Right atrium auricular region (tissue), 2 donors: ENCODE measurements around the gene COL4A2. TPM values are rescaled to one million over a fixed set of nuclear protein-coding genes. Genes with fewer than 3 reads are reported as not detected.
A peak's percentile ranks its signal among the peaks of the same experiment; 100 is the strongest.
"Not testable (repeated sequence)": the region's sequence is repeated elsewhere in the genome, so short reads cannot be mapped to it uniquely, and the experiment has no call there.

Experiments
- DNase-seq: peaks from one replicate; pipeline ENCODE4 v3.0.0-alpha.2; 2019; ENCODE audit warnings: low spot score
- H3K27ac ChIP-seq, 2 donors: fragments of 200-600 bp; sonication (generic); 1 replicate in 1 of 2; 2 replicates in 1 of 2; pipeline ENCODE4 v1.5.1; 2016 to 2019
- H3K27me3 ChIP-seq, 2 donors: fragments of 200-600 bp; sonication (generic); one replicate each; pipeline versions ENCODE4 v1.5.1 to v1.6.0; 2017 to 2019
- H3K36me3 ChIP-seq: fragments of 200-600 bp; sonication (generic); one replicate; pipeline ENCODE4 v1.5.1; 2016
- H3K4me1 ChIP-seq, 2 donors: fragments of 200-600 bp; sonication (generic); one replicate each; pipeline versions ENCODE4 v1.5.1 to v1.6.0; 2017 to 2019
- H3K4me3 ChIP-seq, 2 donors: fragments of 200-600 bp; sonication (generic); 1 replicate in 1 of 2; 2 replicates in 1 of 2; pipeline ENCODE4 v1.5.1; 2017 to 2019; ENCODE audit warnings: mild to moderate bottlenecking in 1 of 2, moderate library complexity in 1 of 2
- H3K9me3 ChIP-seq, 2 donors: fragments of 200-600 bp; sonication (generic); one replicate each; pipeline ENCODE4 v1.5.1; 2019
- CTCF ChIP-seq, 2 donors: fragments of 200-600 bp; sonication (generic); IDR thresholded peaks; one replicate each; pipeline ENCODE4 v1.5.1; 2019; ENCODE audit warnings: antibody characterized with exemption in 2 of 2
- total RNA-seq, 2 donors: library from RNA; depleted of rRNA; stranded (reverse); fragments of >200 nt; gene quantifications; one replicate each; pipeline ENCODE4 v1.1.0, GENCODE V29; 2016

Gene COL4A2
- total RNA-seq, 2 donors from 2014 or later = 141 to 153 TPM

GRCh38 chr13:110528371-110528770 lies 221.3 kb downstream of the COL4A2 start:
- no peak for TF ChIP-seq CTCF (IDR thresholded peaks at IDR 0.05)
- peaks cover 0 to 50% of the 10 kb centered on the region in 2 donors for H3K4me1 ChIP-seq
- no peak overlapping the region for H3K4me3 ChIP-seq
- H3K27me3 ChIP-seq = no peaks in the 10 kb centered on the region
- H3K27ac ChIP-seq = peak overlapping the region; percentile 91 to 93
- no peak for DNase-seq
- no peaks in the 10 kb centered on the region for H3K36me3 ChIP-seq
- H3K9me3 ChIP-seq = no peaks in the 10 kb centered on the region

GRCh38 chr13:110528911-110529310 lies 221.8 kb downstream of the COL4A2 start:
- no peak for TF ChIP-seq CTCF (IDR thresholded peaks at IDR 0.05)
- H3K27me3 ChIP-seq = no peaks in the 10 kb centered on the region
- H3K36me3 ChIP-seq = no peaks in the 10 kb centered on the region
- H3K4me3 ChIP-seq = no peak overlapping the region
- H3K9me3 ChIP-seq = no peaks in the 10 kb centered on the region
- H3K4me1 ChIP-seq = peaks cover 0 to 45% of the 10 kb centered on the region in 2 donors
- no peak for DNase-seq
- H3K27ac ChIP-seq = peak overlapping the region; percentile 91 to 93

- H3K4me3 ChIP-seq = no peak overlapping the region
- peaks cover 0 to 37% of the 10 kb centered on the region in 2 donors for H3K4me1 ChIP-seq
- no peaks in the 10 kb centered on the region for H3K36me3 ChIP-seq
- H3K27me3 ChIP-seq = no peaks in the 10 kb centered on the region
- TF ChIP-seq CTCF (IDR thresholded peaks at IDR 0.05) = no peak
- no peaks in the 10 kb centered on the region for H3K9me3 ChIP-seq
- no peak for DNase-seq
- peak overlapping the region; percentile 91 to 93 for H3K27ac ChIP-seq
Measured at GRCh38 chr13:110529522-110530311, 222.6 kb downstream of the COL4A2 start.

GRCh38 chr13:110531100-110531499 lies 224.0 kb downstream of the COL4A2 start:
- Histone ChIP-seq H3K27me3 (no peaks in the 10 kb centered on the region), H3K27ac (no peak overlapping the region), H3K36me3 (no peaks in the 10 kb centered on the region), H3K9me3 (no peaks in the 10 kb centered on the region), H3K4me3 (no peak overlapping the region), H3K4me1 (peaks cover 0 to 27% of the 10 kb centered on the region in 2 donors)
- TF ChIP-seq CTCF (IDR thresholded peaks at IDR 0.05) = no peak
- no peak for DNase-seq

GRCh38 chr13:110531671-110532083 lies 224.6 kb downstream of the COL4A2 start:
- H3K4me1 ChIP-seq = peaks cover 0 to 21% of the 10 kb centered on the region in 2 donors
- DNase-seq = no peak

GRCh38 chr13:110532258-110532657 lies 225.2 kb downstream of the COL4A2 start:
- Histone ChIP-seq H3K27ac (peak overlapping the region in 1 of 2 donors; percentile 42), H3K4me1 (peaks cover 0 to 15% of the 10 kb centered on the region in 2 donors)
- H3K4me3 ChIP-seq, H3K36me3 ChIP-seq, DNase-seq, H3K9me3 ChIP-seq, H3K27me3 ChIP-seq: not testable (repeated sequence)

More at GRCh38 chr13:110531671-110532083, 224.6 kb downstream of the COL4A2 start:
- H3K9me3 ChIP-seq = no peaks in the 10 kb centered on the region
- no peaks in the 10 kb centered on the region for H3K36me3 ChIP-seq
- H3K27ac ChIP-seq = peak overlapping the region in 1 of 2 donors; percentile 42
- no peak overlapping the region for H3K4me3 ChIP-seq
- no peaks in the 10 kb centered on the region for H3K27me3 ChIP-seq
- TF ChIP-seq CTCF (IDR thresholded peaks at IDR 0.05) = no peak
